OCI-LY7 (cell line): ENCODE data around the gene C12orf43.

Experiments used
- EZH2phosphoT487 ChIP-seq: fragments of 200-600 bp; sonication (generic); IDR thresholded peaks from 2 replicates; pipeline ENCODE4 v1.6.1; 2018; ENCODE audit warnings: low read depth, borderline replicate concordance, mild to moderate bottlenecking, mixed run types, antibody characterized with exemption, low read length, moderate library complexity, mixed read lengths
- TF ChIP-seq, protein P1 (sequence below): fragments of 200-600 bp; sonication (generic); conservative IDR thresholded peaks from 2 replicates; pipeline ENCODE4 v1.5.1; 2014; ENCODE audit warnings: mild to moderate bottlenecking, antibody characterized with exemption, low read length, moderate library complexity, mixed read lengths

DNA sequence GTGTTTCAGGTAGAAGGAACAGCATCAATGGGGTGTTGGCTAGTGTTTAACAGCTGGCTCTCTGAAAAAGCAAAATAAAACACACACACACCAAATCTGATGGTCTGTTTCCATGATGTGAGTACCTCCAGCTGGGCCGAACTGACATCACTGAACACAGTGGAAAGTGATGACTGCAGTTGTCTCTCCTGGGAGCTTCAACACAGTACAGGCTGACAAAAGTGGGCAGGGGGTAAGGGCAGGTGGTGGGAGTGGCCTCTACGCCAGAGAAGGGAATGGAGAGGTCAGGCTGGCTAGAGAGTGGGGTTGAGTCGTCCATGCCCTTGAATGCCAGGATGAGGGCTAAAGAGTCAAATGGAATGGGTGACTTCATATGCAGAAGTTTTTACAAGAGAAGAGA, 46.0 kb downstream of the C12orf43 start:
- TF ChIP-seq, protein P1, sequence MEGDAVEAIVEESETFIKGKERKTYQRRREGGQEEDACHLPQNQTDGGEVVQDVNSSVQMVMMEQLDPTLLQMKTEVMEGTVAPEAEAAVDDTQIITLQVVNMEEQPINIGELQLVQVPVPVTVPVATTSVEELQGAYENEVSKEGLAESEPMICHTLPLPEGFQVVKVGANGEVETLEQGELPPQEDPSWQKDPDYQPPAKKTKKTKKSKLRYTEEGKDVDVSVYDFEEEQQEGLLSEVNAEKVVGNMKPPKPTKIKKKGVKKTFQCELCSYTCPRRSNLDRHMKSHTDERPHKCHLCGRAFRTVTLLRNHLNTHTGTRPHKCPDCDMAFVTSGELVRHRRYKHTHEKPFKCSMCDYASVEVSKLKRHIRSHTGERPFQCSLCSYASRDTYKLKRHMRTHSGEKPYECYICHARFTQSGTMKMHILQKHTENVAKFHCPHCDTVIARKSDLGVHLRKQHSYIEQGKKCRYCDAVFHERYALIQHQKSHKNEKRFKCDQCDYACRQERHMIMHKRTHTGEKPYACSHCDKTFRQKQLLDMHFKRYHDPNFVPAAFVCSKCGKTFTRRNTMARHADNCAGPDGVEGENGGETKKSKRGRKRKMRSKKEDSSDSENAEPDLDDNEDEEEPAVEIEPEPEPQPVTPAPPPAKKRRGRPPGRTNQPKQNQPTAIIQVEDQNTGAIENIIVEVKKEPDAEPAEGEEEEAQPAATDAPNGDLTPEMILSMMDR: no peak
- no peak for TF ChIP-seq EZH2phosphoT487
